H1 (cell line): ENCODE measurements around the gene S1PR2. TPM values are rescaled to one million over a fixed set of nuclear protein-coding genes. Genes with fewer than 3 reads are reported as not detected.
A peak's percentile ranks its signal among the peaks of the same experiment; 100 is the strongest.

Experiments used
- CTCF ChIA-PET: fragments of 300-600 bp; sonication (Branson Sonifier 250); formaldehyde crosslinking; loops from one replicate; lab custom pipeline; 2021; ENCODE audit not compliant: partially characterized antibody; lab: Charles Lee
- POLR2A ChIA-PET: fragments of 300-600 bp; sonication (Branson Sonifier 250); formaldehyde crosslinking; loops from one replicate; lab custom pipeline; 2021; ENCODE audit warnings: inconsistent platforms; ENCODE audit not compliant: partially characterized antibody; lab: Charles Lee
- DNase-seq, 2 experiments: peaks; one replicate each; pipeline versions ENCODE4 v3.0.0 to v3.0.0-alpha.2; 2010 to 2022; ENCODE audit warnings: low spot score in 2 of 2, low read depth in 1 of 2, mixed read lengths in 1 of 2
- FAIRE-seq: peaks from 2 replicates; lab custom pipeline; 2011; peaks lifted over from hg19 to GRCh38; lab: Jason Lieb, UNC
- H2AFZ ChIP-seq: 2 replicates; pipeline ENCODE4 v1.8.1; 2012; ENCODE audit warnings: low read length, inconsistent platforms
- H2AK5ac ChIP-seq: 2 replicates; pipeline ENCODE4 v1.6.1; 2013; ENCODE audit warnings: low read depth, low read length
- H2BK120ac ChIP-seq: replicated peaks from 2 replicates; pipeline ENCODE3; 2013; ENCODE audit warnings: low read depth, low read length, inconsistent platforms
- H2BK12ac ChIP-seq: 2 replicates; pipeline ENCODE4 v1.6.1; 2013; ENCODE audit warnings: low read depth, low read length
- H2BK15ac ChIP-seq: 2 replicates; pipeline ENCODE4 v1.6.1; 2013; ENCODE audit warnings: low read length
- H2BK20ac ChIP-seq: 2 replicates; pipeline ENCODE4 v1.6.1; 2013; ENCODE audit warnings: low read length
- H2BK5ac ChIP-seq: 2 replicates; pipeline ENCODE4 v1.6.1; 2013; ENCODE audit warnings: low read depth, low read length
- H3K14ac ChIP-seq: 2 replicates; pipeline ENCODE4 v1.6.1; 2013; ENCODE audit warnings: inconsistent platforms; ENCODE audit not compliant: insufficient read length
- H3K18ac ChIP-seq: 2 replicates; pipeline ENCODE4 v1.6.1; 2013; ENCODE audit warnings: low read length; ENCODE audit errors: extremely low read depth
- H3K23ac ChIP-seq: 2 replicates; pipeline ENCODE4 v1.6.1; 2013; ENCODE audit warnings: inconsistent platforms; ENCODE audit not compliant: insufficient read length
- H3K23me2 ChIP-seq: 2 replicates; pipeline ENCODE4 v1.6.1; 2013; ENCODE audit warnings: low read depth, low read length
- H3K27ac ChIP-seq: 2 replicates; pipeline ENCODE4 v1.6.1; 2011; ENCODE audit warnings: low read depth, low read length, inconsistent platforms
- H3K27me3 ChIP-seq, 4 experiments: replicated peaks in 1 of 4; 1 replicate in 1 of 4; 2 replicates in 3 of 4; pipeline versions ENCODE4 v1.6.1 to v1.8.1; 2011 to 2013; ENCODE audit warnings: low read length in 3 of 4, mild to moderate bottlenecking in 3 of 4, inconsistent platforms in 2 of 4, mixed read lengths in 2 of 4, moderate library complexity in 1 of 4; ENCODE audit not compliant: control insufficient read depth in 3 of 4, insufficient read depth in 3 of 4; ENCODE audit errors: extremely low read depth in 1 of 4
- H3K36me3 ChIP-seq, 4 experiments: 2 replicates each; pipeline versions ENCODE4 v1.6.1 to v1.8.1; 2011 to 2013; ENCODE audit warnings: mild to moderate bottlenecking in 4 of 4, low read length in 3 of 4, moderate library complexity in 2 of 4, control low read depth in 1 of 4, inconsistent platforms in 1 of 4; ENCODE audit not compliant: insufficient read depth in 4 of 4, control insufficient read depth in 2 of 4
- H3K4ac ChIP-seq: replicated peaks from 2 replicates; pipeline ENCODE3; 2013; ENCODE audit warnings: low read length, low read depth, mixed read lengths, inconsistent platforms; ENCODE audit not compliant: insufficient read length
- H3K4me1 ChIP-seq, 4 experiments: replicated peaks in 1 of 4; 1 replicate in 1 of 4; 2 replicates in 3 of 4; pipeline versions ENCODE4 v1.6.1 to v1.8.1; 2011 to 2013; ENCODE audit warnings: low read length in 3 of 4, inconsistent platforms in 2 of 4, mixed read lengths in 1 of 4; ENCODE audit not compliant: insufficient read depth in 4 of 4, control insufficient read depth in 3 of 4
- H3K4me2 ChIP-seq, 2 experiments: 2 replicates each; pipeline versions ENCODE4 v1.6.1 to v1.8.1; 2011 to 2013; ENCODE audit warnings: low read depth in 2 of 2, low read length in 2 of 2, control low read depth in 1 of 2, inconsistent platforms in 1 of 2, mild to moderate bottlenecking in 1 of 2; ENCODE audit not compliant: insufficient read depth in 1 of 2
- H3K4me3 ChIP-seq, 4 experiments: fragments of 200-600, 300-600 bp in 1 of 4; sonication (generic), shearing (Covaris generic), sonication (Bioruptor Twin) in 1 of 4; 2 replicates each; pipeline versions ENCODE4 v1.5.1 to v1.8.1; 2011 to 2016; ENCODE audit warnings: low read length in 4 of 4, low read depth in 3 of 4, control low read depth in 2 of 4, inconsistent platforms in 2 of 4, mild to moderate bottlenecking in 2 of 4, mixed read lengths in 1 of 4, moderate library complexity in 1 of 4; ENCODE audit not compliant: insufficient read depth in 2 of 4; ENCODE audit errors: extremely low read depth in 1 of 4
- H3K56ac ChIP-seq: replicated peaks from 2 replicates; pipeline ENCODE3; 2013; ENCODE audit warnings: low read depth, mild to moderate bottlenecking, mixed read lengths, low read length, inconsistent platforms; ENCODE audit not compliant: insufficient read length
- H3K79me1 ChIP-seq: 2 replicates; pipeline ENCODE4 v1.6.1; 2013; ENCODE audit warnings: low read depth, low read length, control low read depth
- H3K79me2 ChIP-seq, 2 experiments: 2 replicates each; pipeline versions ENCODE4 v1.6.1 to v1.8.1; 2012 to 2013; ENCODE audit warnings: low read length in 2 of 2, mild to moderate bottlenecking in 2 of 2, inconsistent platforms in 1 of 2; ENCODE audit not compliant: insufficient read depth in 2 of 2, control insufficient read depth in 1 of 2
- H3K9ac ChIP-seq, 4 experiments: replicated peaks in 1 of 4; 1 replicate in 1 of 4; 2 replicates in 3 of 4; pipeline versions ENCODE4 v1.6.1 to v1.8.1; 2011 to 2013; ENCODE audit warnings: low read depth in 3 of 4, low read length in 3 of 4, control low read depth in 2 of 4, mild to moderate bottlenecking in 2 of 4, moderate library complexity in 2 of 4, inconsistent platforms in 1 of 4; ENCODE audit errors: extremely low read depth in 1 of 4
- H3K9me3 ChIP-seq, 2 experiments: 2 replicates each; pipeline versions ENCODE4 v1.6.1 to v1.8.1; 2012 to 2013; ENCODE audit warnings: mild to moderate bottlenecking in 2 of 2, moderate library complexity in 2 of 2, control low read depth in 1 of 2, inconsistent platforms in 1 of 2, low read depth in 1 of 2, low read length in 1 of 2, mixed read lengths in 1 of 2; ENCODE audit not compliant: insufficient read depth in 2 of 2
- H4K20me1 ChIP-seq, 2 experiments: replicated peaks in 1 of 2; 2 replicates each; pipeline versions ENCODE3 to v1.8.1; 2011 to 2013; ENCODE audit warnings: inconsistent platforms in 2 of 2, low read length in 2 of 2, mild to moderate bottlenecking in 1 of 2; ENCODE audit not compliant: insufficient read depth in 2 of 2, control insufficient read depth in 1 of 2
- H4K5ac ChIP-seq: 2 replicates; pipeline ENCODE4 v1.6.1; 2013; ENCODE audit warnings: low read length, low read depth, mixed read lengths, inconsistent platforms; ENCODE audit not compliant: insufficient read length
- H4K8ac ChIP-seq: 2 replicates; pipeline ENCODE4 v1.8.0; 2013; ENCODE audit warnings: mild to moderate bottlenecking, moderate library complexity, low read length, inconsistent platforms; ENCODE audit not compliant: insufficient read depth; ENCODE audit errors: extremely low read depth
- H4K91ac ChIP-seq: replicated peaks from 2 replicates; pipeline ENCODE3; 2013; ENCODE audit warnings: low read length, mixed read lengths, inconsistent platforms; ENCODE audit not compliant: insufficient read length
- CBX8 ChIP-seq: fragments of 300-800, 300-1000 bp; sonication (generic); IDR thresholded peaks from 2 replicates; pipeline ENCODE4 v1.7.1; 2016; ENCODE audit warnings: low read depth, low read length, borderline replicate concordance
- CREB1 ChIP-seq: IDR thresholded peaks from 2 replicates; pipeline ENCODE4 v1.6.1; 2012; ENCODE audit warnings: inconsistent platforms
- CTCF ChIP-seq, 3 experiments: IDR thresholded peaks; 1 replicate in 2 of 3; 2 replicates in 1 of 3; pipeline versions ENCODE4 v1.5.1 to v1.6.1; 2011; ENCODE audit warnings: low read length in 3 of 3, mild to moderate bottlenecking in 3 of 3, inconsistent platforms in 2 of 3, low read depth in 1 of 3, moderate library complexity in 1 of 3; ENCODE audit not compliant: insufficient read depth in 1 of 3; ENCODE audit errors: control extremely low read depth in 1 of 3
- HDAC2 ChIP-seq, 2 experiments: fragments of 300-600 bp in 1 of 2; sonication (generic) in 1 of 2; IDR thresholded peaks; 2 replicates each; pipeline ENCODE4 v1.6.1; 2011 to 2012; ENCODE audit warnings: low read depth in 2 of 2, low read length in 2 of 2, mild to moderate bottlenecking in 2 of 2, moderate library complexity in 2 of 2, borderline replicate concordance in 1 of 2, inconsistent platforms in 1 of 2
- NRF1 ChIP-seq: IDR thresholded peaks from 2 replicates; pipeline ENCODE4 v1.6.1; 2011; ENCODE audit warnings: mild to moderate bottlenecking, low read depth, low read length, improper control_type of control experiment
- POLR2A ChIP-seq, 2 experiments: IDR thresholded peaks; 1 replicate in 1 of 2; 2 replicates in 1 of 2; pipeline ENCODE4 v1.6.1; 2011; ENCODE audit warnings: low read depth in 2 of 2, low read length in 2 of 2, mild to moderate bottlenecking in 2 of 2; ENCODE audit errors: control extremely low read depth in 1 of 2
- TEAD4 ChIP-seq: IDR thresholded peaks from 2 replicates; pipeline ENCODE4 v1.6.1; 2012; ENCODE audit warnings: low read depth, low read length, inconsistent platforms, mixed read lengths
- whole genome bisulfite sequencing, 2 experiments: shearing (Covaris generic) in 1 of 2; methylation state at CpG; one replicate each; pipeline versions ENCODE4 v1.1.6 to v1.1.7; 2013 to 2015; ENCODE audit warnings: low lambda C conversion rate in 2 of 2, mixed read lengths in 2 of 2, inconsistent platforms in 1 of 2, low coverage in 1 of 2, missing lambda C conversion rate in 1 of 2; ENCODE audit not compliant: insufficient replicate concordance in 2 of 2, insufficient coverage in 1 of 2, insufficient read length in 1 of 2; ENCODE audit errors: extremely low coverage in 1 of 2, missing lambda C conversion rate in 1 of 2; 5-methylcytosine and 5-hydroxymethylcytosine counted together
- polyA plus RNA-seq, 7 experiments: library from polyadenylated mRNA; depleted of rRNA in 3 of 7; stranded (reverse) in 5 of 7; unstranded in 2 of 7; fragments of >200 nt in 5 of 7; fragments of 200-250 nt in 2 of 7; gene quantifications; 1 replicate in 5 of 7; 2 replicates in 1 of 7; 4 replicates in 1 of 7; pipeline versions ENCODE4 v1.2.1 to v1.2.3, GENCODE V29; 2011 to 2013; ENCODE audit warnings: missing spikeins in 2 of 7, mixed read lengths in 2 of 7
- total RNA-seq: library from RNA; stranded (reverse); fragmentation: NEBNext Ultra II Directional; extraction: Animal tissue kit (Norgen Biotek cat#: 25700); gene quantifications from 2 replicates; pipeline ENCODE4 v1.2.1, GENCODE V29; 2021
- TF ChIP-seq, protein P1 (sequence below): IDR thresholded peaks from 2 replicates; pipeline ENCODE4 v1.6.1; 2011; ENCODE audit warnings: low read length, improper control_type of control experiment

Gene S1PR2
- total and polyA plus RNA-seq, 2 of the 8 experiments (the other 6 are each of a cell fraction or from before 2014, with no cell fraction given) = 17.5 to 19.4 TPM

DNA sequence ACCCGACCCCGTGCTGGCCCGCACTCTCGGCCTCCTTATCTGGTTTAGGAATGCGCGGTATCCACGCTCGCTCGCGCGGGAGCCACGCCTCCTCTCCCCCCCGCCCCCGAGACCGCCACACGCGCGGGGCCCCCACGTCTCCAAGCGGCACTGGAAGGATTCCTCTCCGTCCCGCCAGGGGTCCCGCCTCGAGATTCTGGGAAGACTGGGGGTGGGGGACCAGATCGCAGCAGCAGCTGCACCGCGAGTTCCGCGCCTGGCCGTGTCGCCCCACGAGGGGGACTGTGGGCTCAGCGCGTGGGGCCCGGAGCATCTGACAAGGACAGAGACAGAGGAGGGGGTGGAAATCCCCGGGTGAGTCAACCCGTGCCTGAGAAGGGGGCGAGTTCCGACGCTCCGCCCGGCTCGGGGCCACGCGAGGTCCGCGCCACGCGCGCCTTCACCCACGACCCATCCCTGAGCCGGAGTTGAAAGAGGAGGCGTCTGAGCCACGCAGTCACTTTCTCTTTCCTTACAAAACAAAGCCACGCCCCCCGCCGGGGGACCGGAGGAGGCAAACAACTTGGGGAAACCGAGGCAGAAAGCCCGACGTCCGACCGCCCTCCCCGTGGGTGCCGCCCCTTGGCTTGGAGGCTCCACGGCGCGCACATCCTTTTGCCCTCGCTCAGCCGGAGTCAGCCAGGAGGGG, 814 bp downstream of the S1PR2 start:
- FAIRE-seq = no peak
- peaks cover 9% of the 10 kb centered on the region for H3K79me1 ChIP-seq
- TF ChIP-seq, protein P1, sequence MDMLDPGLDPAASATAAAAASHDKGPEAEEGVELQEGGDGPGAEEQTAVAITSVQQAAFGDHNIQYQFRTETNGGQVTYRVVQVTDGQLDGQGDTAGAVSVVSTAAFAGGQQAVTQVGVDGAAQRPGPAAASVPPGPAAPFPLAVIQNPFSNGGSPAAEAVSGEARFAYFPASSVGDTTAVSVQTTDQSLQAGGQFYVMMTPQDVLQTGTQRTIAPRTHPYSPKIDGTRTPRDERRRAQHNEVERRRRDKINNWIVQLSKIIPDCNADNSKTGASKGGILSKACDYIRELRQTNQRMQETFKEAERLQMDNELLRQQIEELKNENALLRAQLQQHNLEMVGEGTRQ = no peak
- TF ChIP-seq CREB1 (no peak), POLR2A (IDR thresholded peaks at IDR 0.05; ENCODE audit: control extremely low read depth in 1 of 2, low read depth in 2 of 2, low read length in 2 of 2) (peak in 1 of 2 experiments; percentile 22; a peak in 1 of 3 replicates), CBX8 (no peak), TEAD4 (no peak), HDAC2 (IDR thresholded peaks at IDR 0.05; ENCODE audit: borderline replicate concordance in 1 of 2, low read depth in 2 of 2, low read length in 2 of 2) (peak; percentile 26 to 28; a peak in 1 of 4 replicates), CTCF (IDR thresholded peaks at IDR 0.05; ENCODE audit: control extremely low read depth in 1 of 3, insufficient read depth in 1 of 3, low read depth in 1 of 3, low read length in 3 of 3) (no peak), NRF1 (no peak)

More for the DNA sequence above, 814 bp downstream of the S1PR2 start:
- Histone ChIP-seq H3K23me2 (peaks cover 10% of the 10 kb centered on the region; the same call in 1 of the 2 replicates), H3K4ac (no peak overlapping the region), H3K56ac (peak overlapping the region; percentile 77), H3K4me3 (peak overlapping the region; percentile 61 to 88 (median 78)), H3K9me3 (no peaks in the 10 kb centered on the region), H2BK12ac (no peak overlapping the region), H3K4me1 (peaks cover 3 to 7% (median 3%) of the 10 kb centered on the region in 4 experiments; a peak in 4 of 7 replicates), H3K18ac (peak overlapping the region; percentile 32), H2AFZ (no peak overlapping the region), H3K14ac (no peak overlapping the region), H3K27me3 (0 out of 7 replicates have a peak, but pooled peaks cover 0 to 3% (median 0%) of the 10 kb centered on the region in 4 experiments), H2BK120ac (no peak overlapping the region), H3K79me2 (peaks cover 0 to 16% of the 10 kb centered on the region in 2 experiments; a peak in 2 of 4 replicates), H3K9ac (peak overlapping the region; percentile 16 to 94 (median 82); a peak in 6 of 7 replicates), H3K23ac (no peak overlapping the region), H2BK20ac (no peak overlapping the region), H3K27ac (no peak overlapping the region), H3K4me2 (peak overlapping the region; percentile 81 to 82), H2AK5ac (no peak overlapping the region), H4K8ac (peak overlapping the region; percentile 97), H4K5ac (peak overlapping the region; percentile 65), H2BK15ac (no peak overlapping the region), H4K91ac (peak overlapping the region; percentile 65), H4K20me1 (peaks cover 6 to 10% of the 10 kb centered on the region in 2 experiments), H3K36me3 (no peaks in the 10 kb centered on the region; a peak in 1 of 8 replicates), H2BK5ac (no peak overlapping the region)
- DNase-seq = no peak
- POLR2A ChIA-PET = interaction anchor here (0.8 to 2.1 kb wide), 5 partner anchors 8 to 29 kb away, joined by 3 to 8 read pairs (median 3); partner anchors contain the start of gene MRPL4
- WGBS, 2 experiments = 3% methylated on average over 51 of the region's 70 CpGs; no CpG with 5 or more reads in 1 of the 2 experiments
- CTCF ChIA-PET = interaction anchor here (3.3 to 6.4 kb wide), 4 partner anchors 13 to 29 kb away, joined by 11 to 59 read pairs (median 54); no protein-coding TSS in a partner anchor
